Measurements from ENCODE around the gene GATAD2A.

GATAD2A gene

DNA sequence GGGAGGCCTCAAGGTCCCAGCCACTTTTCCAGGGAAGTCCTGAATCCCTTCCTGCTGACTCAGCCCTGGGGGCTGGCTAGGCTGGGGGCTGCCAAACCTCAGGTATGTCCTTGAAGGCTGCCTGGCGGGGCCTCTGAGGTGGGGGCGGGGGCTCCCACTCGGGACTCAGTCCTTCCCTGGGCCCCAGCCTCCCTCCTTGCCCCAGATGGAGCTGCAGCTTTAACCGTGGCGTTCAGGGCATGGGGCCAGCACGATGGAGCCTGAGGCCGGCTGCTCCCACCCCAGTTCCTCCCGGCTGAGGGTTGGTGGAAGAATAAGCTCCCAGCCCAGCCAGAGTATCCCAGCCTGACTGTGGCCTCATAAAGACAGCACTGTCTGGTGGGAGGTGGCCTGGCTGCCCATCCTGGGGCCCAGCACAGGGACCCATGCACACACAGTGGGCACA, 145.0 kb downstream of the GATAD2A start:
- no peak overlapping the region for H3K27ac Mint-ChIP-seq

GRCh38 chr19:19550972-19551852, 145.7 kb downstream of the GATAD2A start:
- Mint-ChIP-seq H3K4me1 (peaks cover 12% of the 10 kb centered on the region), H3K27ac (no peak overlapping the region), H3K4me3 (no peak overlapping the region), H3K9me3 (no peaks in the 10 kb centered on the region), H3K27me3 (no peaks in the 10 kb centered on the region)
- DNase-seq = no peak
- no peak for ATAC-seq

More for the DNA sequence above, 145.0 kb downstream of the GATAD2A start:
- H3K4me1 Mint-ChIP-seq = peaks cover 12% of the 10 kb centered on the region
- no peak for ATAC-seq
- no peak for DNase-seq
- H3K4me3 Mint-ChIP-seq = no peak overlapping the region
- H3K9me3 Mint-ChIP-seq = no peaks in the 10 kb centered on the region
- no peaks in the 10 kb centered on the region for H3K27me3 Mint-ChIP-seq

DNA sequence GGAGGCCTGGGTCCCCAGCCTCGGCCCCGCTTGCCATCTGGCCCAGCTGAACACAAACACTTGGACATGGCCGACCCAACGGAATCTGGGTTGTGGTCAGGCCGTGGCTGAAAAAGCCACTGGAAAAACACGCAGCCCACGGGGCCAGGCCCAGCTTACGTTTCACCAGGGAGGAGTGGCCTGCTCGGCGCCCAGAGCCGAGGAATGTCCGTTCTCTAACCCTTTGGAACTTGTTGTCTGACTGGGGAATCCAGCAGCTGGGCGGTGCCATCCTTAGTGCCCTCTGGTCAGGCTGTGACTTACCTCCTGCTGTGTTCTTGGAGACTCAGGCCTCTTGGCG, 146.3 kb downstream of the GATAD2A start:
- Mint-ChIP-seq H3K4me1 (peaks cover 12% of the 10 kb centered on the region), H3K4me3 (no peak overlapping the region), H3K27me3 (no peaks in the 10 kb centered on the region), H3K27ac (peak overlapping the region in 1 of 2 donors; percentile 42), H3K9me3 (no peaks in the 10 kb centered on the region)
- no peak for ATAC-seq
- no peak for DNase-seq

- H3K27me3 Mint-ChIP-seq = no peaks in the 10 kb centered on the region
- H3K4me3 Mint-ChIP-seq = no peak overlapping the region
- H3K27ac Mint-ChIP-seq = no peak overlapping the region
- no peaks in the 10 kb centered on the region for H3K9me3 Mint-ChIP-seq
- peaks cover 12% of the 10 kb centered on the region for H3K4me1 Mint-ChIP-seq
- DNase-seq (no peak), ATAC-seq (peak; percentile 42)
These were observed 147.3 kb downstream of the GATAD2A start for GRCh38 chr19:19552798-19553197.

GRCh38 chr19:19553670-19554069, 148.2 kb downstream of the GATAD2A start:
- no peaks in the 10 kb centered on the region for H3K9me3 Mint-ChIP-seq
- no peak for DNase-seq
- H3K27ac Mint-ChIP-seq = peak overlapping the region in 1 of 2 donors; percentile 59
- H3K27me3 Mint-ChIP-seq = no peaks in the 10 kb centered on the region
- H3K4me1 Mint-ChIP-seq = peaks cover 12% of the 10 kb centered on the region
- H3K4me3 Mint-ChIP-seq = no peak overlapping the region
- no peak for ATAC-seq

- Mint-ChIP-seq H3K9me3 (no peaks in the 10 kb centered on the region), H3K4me3 (no peak overlapping the region), H3K27me3 (no peaks in the 10 kb centered on the region), H3K27ac (peak overlapping the region; percentile 59 to 69), H3K4me1 (peaks cover 12% of the 10 kb centered on the region)
- peak; percentile 58 to 60 for DNase-seq
- peak; percentile 67 for ATAC-seq
These were observed 148.9 kb downstream of the GATAD2A start for GRCh38 chr19:19554074-19555023.

- DNase-seq (no peak), ATAC-seq (no peak)
- Mint-ChIP-seq H3K4me3 (no peak overlapping the region), H3K9me3 (no peaks in the 10 kb centered on the region), H3K27me3 (no peaks in the 10 kb centered on the region), H3K4me1 (peaks cover 24% of the 10 kb centered on the region), H3K27ac (no peak overlapping the region)
These were observed 152.6 kb downstream of the GATAD2A start for GRCh38 chr19:19558055-19558454.
